Measurements from ENCODE around the gene CD1D.

GRCh38 chr1:158189624-158190023 is 8.9 kb downstream of the CD1D start:
- TF ChIP-seq POLR2A (IDR thresholded peaks at IDR 0.05; ENCODE audit: low read length) (no peak), GATA1 (IDR thresholded peaks at IDR 0.05; ENCODE audit: low read depth, low read length) (no peak)
